Natural killer cell (primary cell): ENCODE measurements around the gene CYSRT1. TPM values are rescaled to one million over a fixed set of nuclear protein-coding genes. Genes with fewer than 3 reads are reported as not detected.

Experiments
- ATAC-seq, 3 donors: fragments of 150-1000 bp in 2 of 3; fragments of 200-7000 bp in 1 of 3; cut with Tn5 transposase; 1 replicate in 1 of 3; 2 replicates in 2 of 3; pipeline ENCODE4 v1.10.0; 2021; ENCODE audit warnings: mild to moderate bottlenecking in 2 of 3, moderate library complexity in 2 of 3
- DNase-seq, 2 donors: peaks; one replicate each; pipeline versions ENCODE4 v3.0.0 to v3.0.0-alpha.2; 2013 to 2021; ENCODE audit warnings: mixed read lengths in 1 of 2
- H3K27ac ChIP-seq: one replicate; pipeline ENCODE4 v1.5.1; 2013; ENCODE audit warnings: mild to moderate bottlenecking, low read length
- H3K27me3 ChIP-seq: one replicate; pipeline ENCODE4 v1.6.1; 2013; ENCODE audit warnings: low read length; ENCODE audit not compliant: control insufficient read depth, insufficient read depth
- H3K36me3 ChIP-seq: one replicate; pipeline ENCODE4 v1.6.1; 2013; ENCODE audit warnings: low read length; ENCODE audit not compliant: control insufficient read depth, insufficient read depth
- H3K4me1 ChIP-seq: one replicate; pipeline ENCODE4 v1.6.1; 2013; ENCODE audit warnings: low read length; ENCODE audit not compliant: control insufficient read depth, insufficient read depth
- H3K4me3 ChIP-seq: one replicate; pipeline ENCODE4 v1.5.1; 2013; ENCODE audit warnings: low read length
- H3K9me3 ChIP-seq: one replicate; pipeline ENCODE4 v1.6.1; 2013; ENCODE audit warnings: low read length; ENCODE audit not compliant: control insufficient read depth, insufficient read depth
- H3K27ac Mint-ChIP-seq, 2 donors: one replicate each; pipeline ENCODE4 v1.8.0; 2022; ENCODE audit warnings: mild to moderate bottlenecking in 2 of 2, mixed read lengths in 2 of 2, moderate library complexity in 1 of 2
- H3K27me3 Mint-ChIP-seq, 2 donors: one replicate each; pipeline ENCODE4 v1.8.0; 2022; ENCODE audit warnings: low read depth in 2 of 2, mixed read lengths in 2 of 2
- H3K36me3 Mint-ChIP-seq: one replicate; pipeline ENCODE4 v1.8.0; 2022; ENCODE audit warnings: mixed read lengths
- H3K4me1 Mint-ChIP-seq, 2 donors: one replicate each; pipeline ENCODE4 v1.8.0; 2022; ENCODE audit warnings: mixed read lengths in 2 of 2
- H3K4me3 Mint-ChIP-seq: one replicate; pipeline ENCODE4 v1.8.0; 2022; ENCODE audit warnings: mild to moderate bottlenecking, moderate library complexity, mixed read lengths
- H3K9me3 Mint-ChIP-seq, 2 donors: one replicate each; pipeline ENCODE4 v1.8.0; 2022; ENCODE audit warnings: mixed read lengths in 2 of 2
- CTCF ChIP-seq: fragments of 200-600 bp; IDR thresholded peaks from one replicate; pipeline ENCODE4 v1.8.0; 2022; ENCODE audit warnings: antibody characterized with exemption
- WGBS: methylation state at CpG from one replicate; pipeline ENCODE4 v1.1.7; 2013; ENCODE audit warnings: missing lambda C conversion rate; ENCODE audit not compliant: insufficient coverage; 5-methylcytosine and 5-hydroxymethylcytosine counted together
- intact Hi-C: fragments of 100-400 bp; cut with micrococcal nuclease; formaldehyde crosslinking; loops from one replicate; pipeline ENCODE4 v1.14.2; 2022
- total RNA-seq, 4 donors: library from RNA; stranded (reverse); fragments of 120-200 nt in 1 of 4; gene quantifications; one replicate each; pipeline versions ENCODE4 v1.2.3 to v1.2.4, GENCODE V29; 2013 to 2022

The CYSRT1 gene
- total RNA-seq, 3 donors from 2014 or later (not counting 1 experiment from before 2014, with no cell fraction given): 0.38 TPM; not detected in 2

- Histone ChIP-seq H3K4me1 (peaks cover 23% of the 10 kb centered on the region), H3K9me3 (no peaks in the 10 kb centered on the region)
- intact Hi-C loops: loop anchor here (5.0 kb wide), 1 partner anchor 93 kb away; no protein-coding TSS in a partner anchor
Measured at GRCh38 chr9:137220317-137221094, 4.5 kb upstream of the CYSRT1 start.

GRCh38 chr9:137221095-137221505 lies 3.9 kb upstream of the CYSRT1 start:
- intact Hi-C loops: loop anchor here (5.0 kb wide), 1 partner anchor 94 kb away; no protein-coding TSS in a partner anchor
- Histone ChIP-seq H3K4me1 (peaks cover 23% of the 10 kb centered on the region), H3K27me3 (no peaks in the 10 kb centered on the region), H3K36me3 (no peaks in the 10 kb centered on the region), H3K4me3 (no peak overlapping the region), H3K9me3 (no peaks in the 10 kb centered on the region), H3K27ac (no peak overlapping the region)
- ATAC-seq: no peak
- Mint-ChIP-seq H3K27me3 (no peaks in the 10 kb centered on the region), H3K4me3 (no peak overlapping the region), H3K4me1 (peaks cover 0 to 6% of the 10 kb centered on the region in 2 donors), H3K27ac (no peak overlapping the region), H3K9me3 (no peaks in the 10 kb centered on the region), H3K36me3 (no peaks in the 10 kb centered on the region)
- no peak for TF ChIP-seq CTCF
- WGBS: 92% methylated on average over 14 of the region's 14 CpGs
- no peak for DNase-seq

More at GRCh38 chr9:137220317-137221094, 4.5 kb upstream of the CYSRT1 start:
- DNase-seq: peak in 1 of 2 donors; percentile 10
- Histone ChIP-seq H3K36me3 (no peaks in the 10 kb centered on the region), H3K4me3 (no peak overlapping the region), H3K27me3 (no peaks in the 10 kb centered on the region), H3K27ac (no peak overlapping the region)
- Mint-ChIP-seq H3K27me3 (no peaks in the 10 kb centered on the region), H3K9me3 (no peaks in the 10 kb centered on the region), H3K36me3 (no peaks in the 10 kb centered on the region), H3K4me3 (peak overlapping the region; percentile 21), H3K4me1 (peaks cover 0 to 6% of the 10 kb centered on the region in 2 donors), H3K27ac (no peak overlapping the region)
- 92% methylated on average over 52 of the region's 52 CpGs for WGBS
- no peak for TF ChIP-seq CTCF
- no peak for ATAC-seq

- no peak overlapping the region for H3K4me3 ChIP-seq
- H3K27me3 ChIP-seq: no peaks in the 10 kb centered on the region
- DNase-seq: peak in 1 of 2 donors; percentile 38
- H3K36me3 Mint-ChIP-seq: no peaks in the 10 kb centered on the region
- H3K27ac Mint-ChIP-seq: no peak overlapping the region
- H3K4me1 ChIP-seq: peaks cover 23% of the 10 kb centered on the region
- H3K36me3 ChIP-seq: no peaks in the 10 kb centered on the region
- H3K4me3 Mint-ChIP-seq: no peak overlapping the region
- H3K9me3 ChIP-seq: no peaks in the 10 kb centered on the region
- H3K27ac ChIP-seq: no peak overlapping the region
- no peaks in the 10 kb centered on the region for H3K9me3 Mint-ChIP-seq
- H3K4me1 Mint-ChIP-seq: peaks cover 0 to 6% of the 10 kb centered on the region in 2 donors
- WGBS: 11% methylated on average over 61 of the region's 61 CpGs
- H3K27me3 Mint-ChIP-seq: no peaks in the 10 kb centered on the region
- intact Hi-C loops: loop anchor here (2.0 to 5.0 kb wide), 2 partner anchors 17 to 94 kb away; partner anchors contain the start of genes NDOR1 and TMEM203
- no peak for TF ChIP-seq CTCF
- ATAC-seq: no peak
Measured at GRCh38 chr9:137221506-137222111, 3.4 kb upstream of the CYSRT1 start.
